K562 (cell line): Measurements from ENCODE around the gene CPZ. TPM values are rescaled to one million over a fixed set of nuclear protein-coding genes. Genes with fewer than 3 reads are reported as not detected.

ENCODE experiments used
- ATAC-seq: fragments of 200-7000 bp; cut with Tn5 transposase; 3 replicates; pipeline ENCODE4 v1.9.1; 2020; ENCODE audit warnings: moderate library complexity
- BruUV-seq: library from RNA; stranded (reverse); fragments of 400-500 nt; replicated peaks from 2 replicates; lab custom pipeline; 2021; lab: Mats Ljungman, UMichigan
- CTCF ChIA-PET: fragments of 300-600 bp; formaldehyde crosslinking; extraction: SDS; loops from one replicate; lab custom pipeline; 2021; ENCODE audit warnings: low intra/inter-chr PET ratio; lab: Yijun Ruan, JAX
- POLR2A ChIA-PET: fragments of 300-600, 350-650 bp; sonication (Branson Sonifier 250); formaldehyde crosslinking; extraction: SDS; loops from one replicate; lab custom pipeline; 2021; ENCODE audit warnings: antibody characterized with exemption, inconsistent platforms; lab: Yijun Ruan, JAX
- DNase-seq, 4 experiments: peaks; one replicate each; pipeline versions ENCODE4 v3.0.0 to v3.0.0-alpha.2; 2011 to 2018; ENCODE audit warnings: low spot score in 3 of 4, mixed read lengths in 3 of 4; ENCODE audit errors: extremely low read depth in 1 of 4
- FAIRE-seq: peaks from 2 replicates; lab custom pipeline; 2011; peaks lifted over from hg19 to GRCh38; lab: Jason Lieb, UNC
- H2AFZ ChIP-seq: 2 replicates; pipeline ENCODE4 v1.6.0; 2011; ENCODE audit warnings: low read depth, low read length, control low read depth, inconsistent platforms
- H3K27ac ChIP-seq: fragments of 200-600 bp; 3 replicates; pipeline ENCODE4 v1.8.0; 2011; ENCODE audit warnings: low read depth, mild to moderate bottlenecking, control low read depth, inconsistent platforms, low read length, moderate library complexity, mixed read lengths; ENCODE audit errors: extremely low read depth
- H3K27me3 ChIP-seq, 2 experiments: fragments of 300-600 bp in 1 of 2; 2 replicates in 1 of 2; 3 replicates in 1 of 2; pipeline versions ENCODE4 v1.6.0 to v1.8.0; 2011; ENCODE audit warnings: inconsistent platforms in 2 of 2, low read length in 2 of 2, mild to moderate bottlenecking in 1 of 2, mixed read lengths in 1 of 2, moderate library complexity in 1 of 2; ENCODE audit not compliant: control insufficient read depth in 2 of 2, insufficient read depth in 2 of 2
- H3K36me3 ChIP-seq: fragments of 300-600 bp; 3 replicates; pipeline ENCODE4 v1.8.0; 2011; ENCODE audit warnings: mild to moderate bottlenecking, low read length, inconsistent platforms; ENCODE audit not compliant: control insufficient read depth, insufficient read depth
- H3K4me1 ChIP-seq, 2 experiments: fragments of 200-600 bp in 1 of 2; replicated peaks in 1 of 2; 2 replicates in 1 of 2; 3 replicates in 1 of 2; pipeline versions ENCODE4 v1.5.1 to v1.8.0; 2011; ENCODE audit warnings: inconsistent platforms in 2 of 2, low read length in 2 of 2, mild to moderate bottlenecking in 1 of 2, mixed read lengths in 1 of 2, moderate library complexity in 1 of 2; ENCODE audit not compliant: control insufficient read depth in 2 of 2, insufficient read depth in 2 of 2
- H3K4me2 ChIP-seq: 2 replicates; pipeline ENCODE4 v1.6.1; 2011; ENCODE audit warnings: low read length, control low read depth, inconsistent platforms, mixed read lengths; ENCODE audit not compliant: insufficient read depth
- H3K4me3 ChIP-seq: fragments of 200-600 bp; sonication (generic), shearing (Covaris generic); 2 replicates; pipeline ENCODE4 v1.5.1; 2016; ENCODE audit warnings: control low read depth, inconsistent platforms
- H3K79me2 ChIP-seq: fragments of 200-600 bp; 3 replicates; pipeline ENCODE4 v1.8.0; 2011; ENCODE audit warnings: low read length, inconsistent platforms; ENCODE audit not compliant: control insufficient read depth, insufficient read depth
- H3K9ac ChIP-seq, 2 experiments: 2 replicates each; pipeline versions ENCODE4 v1.6.0 to v1.6.1; 2011; ENCODE audit warnings: low read depth in 2 of 2, low read length in 2 of 2, control low read depth in 1 of 2, inconsistent platforms in 1 of 2, mild to moderate bottlenecking in 1 of 2, mixed read lengths in 1 of 2; ENCODE audit not compliant: insufficient read depth in 1 of 2
- H3K9me1 ChIP-seq: one replicate; pipeline ENCODE4 v1.6.0; 2011; ENCODE audit warnings: inconsistent platforms, mild to moderate bottlenecking, low read length, moderate library complexity; ENCODE audit not compliant: control insufficient read depth, insufficient read depth
- H3K9me3 ChIP-seq: replicated peaks from 2 replicates; pipeline ENCODE4 v1.5.1; 2011; ENCODE audit warnings: low read depth, low read length, inconsistent platforms; ENCODE audit not compliant: control insufficient read depth, insufficient read depth
- H4K20me1 ChIP-seq: replicated peaks from 2 replicates; pipeline ENCODE4 v1.6.1; 2011; ENCODE audit warnings: low read length, inconsistent platforms, mixed read lengths; ENCODE audit not compliant: control insufficient read depth, insufficient read depth
- CCNT2 ChIP-seq: IDR thresholded peaks from 2 replicates; pipeline ENCODE4 v1.6.1; 2011; ENCODE audit warnings: borderline replicate concordance, low read depth, mild to moderate bottlenecking, moderate library complexity, mixed read lengths, low read length; ENCODE audit not compliant: insufficient read length; ENCODE audit errors: extremely low read depth
- CHD2 ChIP-seq: IDR thresholded peaks from 2 replicates; pipeline ENCODE4 v1.6.1; 2011; ENCODE audit warnings: low read depth, low read length
- HCFC1 ChIP-seq: IDR thresholded peaks from 2 replicates; pipeline ENCODE4 v1.6.1; 2012; ENCODE audit warnings: low read depth, low read length, improper control_type of control experiment
- LEF1 ChIP-seq: fragments of 450-650 bp; IDR thresholded peaks from 2 replicates; pipeline ENCODE4 v1.6.1; 2016; ENCODE audit warnings: mild to moderate bottlenecking
- NKRF ChIP-seq: fragments of 450-650 bp; IDR thresholded peaks from 2 replicates; pipeline ENCODE4 v1.6.1; 2016; ENCODE audit warnings: borderline replicate concordance
- RBM34 ChIP-seq: fragments of 200-400 bp; formaldehyde crosslinking; IDR thresholded peaks from 2 replicates; pipeline ENCODE4 v1.6.1; 2018; ENCODE audit warnings: low read length, borderline replicate concordance; ENCODE audit not compliant: insufficient read depth
- SMARCA4 ChIP-seq: fragments of 450-650 bp; IDR thresholded peaks from 2 replicates; pipeline ENCODE4 v1.6.1; 2016
- STAT6 ChIP-seq: sonication (generic); formaldehyde crosslinking; IDR thresholded peaks from 2 replicates; pipeline ENCODE4 v1.8.1; 2023; ENCODE audit warnings: mild to moderate bottlenecking, missing genetic modification reagents
- WGBS: fragments of 100-300 bp; shearing (Covaris generic); methylation state at CpG from one replicate; pipeline ENCODE4 v1.1.6; 2016; ENCODE audit warnings: low coverage, mixed read lengths; ENCODE audit not compliant: insufficient coverage; ENCODE audit errors: missing lambda C conversion rate; 5-methylcytosine and 5-hydroxymethylcytosine counted together
- in situ Hi-C: fragments of 300-500 bp; cut with MboI; formaldehyde crosslinking; loops from 4 replicates; pipeline ENCODE4 v1.15.0; 2018; ENCODE audit warnings: inconsistent platforms, mixed read lengths
- intact Hi-C: fragments of 100-400 bp; cut with micrococcal nuclease; formaldehyde crosslinking; loops from 2 replicates; pipeline ENCODE4 v1.14.2; 2022
- polyA plus RNA-seq, 8 experiments: library from polyadenylated mRNA; depleted of rRNA in 4 of 8; stranded (reverse) in 5 of 8; unstranded in 3 of 8; fragments of >200 nt; fragmentation: Nextera tagmentation in 2 of 8; fragmentation: Illumina TruSeq in 1 of 8; extraction: Ambion mirVana in 2 of 8; extraction: Trizol in 1 of 8; gene quantifications; 2 replicates each; pipeline versions ENCODE4 v1.2.1 to v1.2.3, GENCODE V29; 2011 to 2014; ENCODE audit warnings: inconsistent platforms in 1 of 8, missing spikeins in 1 of 8
- total RNA-seq, 7 experiments: library from RNA; depleted of rRNA in 6 of 7; stranded (reverse); fragments of >200 nt in 6 of 7; fragmentation: Illumina TruSeq in 2 of 7; extraction: Trizol in 2 of 7; gene quantifications; 2 replicates each; pipeline versions ENCODE4 v1.2.1 to v1.2.3, GENCODE V29; 2011 to 2021; ENCODE audit warnings: low replicate concordance in 1 of 7
- TF ChIP-seq, protein P1 (sequence below): fragments of 450-650 bp; IDR thresholded peaks from 2 replicates; pipeline ENCODE4 v1.6.1; 2018; ENCODE audit not compliant: partially characterized antibody
- TF ChIP-seq, protein P2 (sequence below): sonication (generic); formaldehyde crosslinking; IDR thresholded peaks from 2 replicates; pipeline ENCODE4 v1.8.0; 2023; ENCODE audit warnings: mild to moderate bottlenecking, missing genetic modification reagents
- TF ChIP-seq, protein P3 (sequence below): fragments of 450-650 bp; conservative IDR thresholded peaks from 2 replicates; pipeline ENCODE4 v1.6.1; 2016; ENCODE audit warnings: missing genetic modification characterization, low read depth, mild to moderate bottlenecking, missing compliant biosample characterization, moderate library complexity

The CPZ gene
- total and polyA plus RNA-seq, 9 of the 15 experiments (the other 6 are each of a cell fraction or from before 2014, with no cell fraction given), result 0.06 to 2.2 (median 1.2) TPM; not detected in 1

DNA sequence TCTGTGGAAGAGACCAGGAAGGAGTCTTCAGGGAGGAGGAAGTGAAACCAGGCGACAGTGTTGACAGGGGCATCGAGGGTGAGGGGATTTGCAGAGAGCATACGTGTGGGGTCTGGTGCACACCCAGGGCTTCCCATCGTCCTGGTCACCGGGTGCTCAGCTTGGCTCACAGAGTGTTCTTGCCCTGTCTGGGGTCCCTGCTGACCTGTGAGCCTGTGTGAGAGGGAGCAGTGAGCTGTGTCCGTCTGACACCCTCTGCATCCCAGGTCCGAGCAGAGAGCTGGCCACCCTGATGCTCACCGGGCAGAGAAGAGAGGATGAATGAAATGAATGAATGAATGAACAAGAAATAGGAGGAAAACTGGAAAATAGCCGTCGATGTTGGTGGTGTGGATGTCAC, 46.5 kb downstream of the CPZ start:
- no peak for FAIRE-seq
- DNase-seq, result no peak
- intact Hi-C loops, result no loop called here
- H3K27ac ChIP-seq, result no peak overlapping the region
- peaks cover 21 to 53% of the 10 kb centered on the region in 2 experiments; a peak in 4 of 5 replicates for H3K27me3 ChIP-seq
- no TSS peak for BruUV-seq
- no peak overlapping the region for H2AFZ ChIP-seq
- in situ Hi-C loops, result no loop called here
- H3K36me3 ChIP-seq, result no peaks in the 10 kb centered on the region
- 0% methylated on average over 10 of the region's 10 CpGs for WGBS
- no peak overlapping the region for H3K9ac ChIP-seq
- no peak for ATAC-seq
- peaks cover 3% of the 10 kb centered on the region; the same call in 1 of the 2 replicates for H4K20me1 ChIP-seq
- H3K79me2 ChIP-seq, result no peaks in the 10 kb centered on the region
- no peaks in the 10 kb centered on the region for H3K9me3 ChIP-seq
- no peak overlapping the region for H3K4me2 ChIP-seq
- H3K4me1 ChIP-seq, result no peaks in the 10 kb centered on the region
- ChIA-PET POLR2A (no interaction called here), CTCF (no interaction called here)
- H3K4me3 ChIP-seq, result no peak overlapping the region
- no peaks in the 10 kb centered on the region for H3K9me1 ChIP-seq
- TF ChIP-seq, protein P1, sequence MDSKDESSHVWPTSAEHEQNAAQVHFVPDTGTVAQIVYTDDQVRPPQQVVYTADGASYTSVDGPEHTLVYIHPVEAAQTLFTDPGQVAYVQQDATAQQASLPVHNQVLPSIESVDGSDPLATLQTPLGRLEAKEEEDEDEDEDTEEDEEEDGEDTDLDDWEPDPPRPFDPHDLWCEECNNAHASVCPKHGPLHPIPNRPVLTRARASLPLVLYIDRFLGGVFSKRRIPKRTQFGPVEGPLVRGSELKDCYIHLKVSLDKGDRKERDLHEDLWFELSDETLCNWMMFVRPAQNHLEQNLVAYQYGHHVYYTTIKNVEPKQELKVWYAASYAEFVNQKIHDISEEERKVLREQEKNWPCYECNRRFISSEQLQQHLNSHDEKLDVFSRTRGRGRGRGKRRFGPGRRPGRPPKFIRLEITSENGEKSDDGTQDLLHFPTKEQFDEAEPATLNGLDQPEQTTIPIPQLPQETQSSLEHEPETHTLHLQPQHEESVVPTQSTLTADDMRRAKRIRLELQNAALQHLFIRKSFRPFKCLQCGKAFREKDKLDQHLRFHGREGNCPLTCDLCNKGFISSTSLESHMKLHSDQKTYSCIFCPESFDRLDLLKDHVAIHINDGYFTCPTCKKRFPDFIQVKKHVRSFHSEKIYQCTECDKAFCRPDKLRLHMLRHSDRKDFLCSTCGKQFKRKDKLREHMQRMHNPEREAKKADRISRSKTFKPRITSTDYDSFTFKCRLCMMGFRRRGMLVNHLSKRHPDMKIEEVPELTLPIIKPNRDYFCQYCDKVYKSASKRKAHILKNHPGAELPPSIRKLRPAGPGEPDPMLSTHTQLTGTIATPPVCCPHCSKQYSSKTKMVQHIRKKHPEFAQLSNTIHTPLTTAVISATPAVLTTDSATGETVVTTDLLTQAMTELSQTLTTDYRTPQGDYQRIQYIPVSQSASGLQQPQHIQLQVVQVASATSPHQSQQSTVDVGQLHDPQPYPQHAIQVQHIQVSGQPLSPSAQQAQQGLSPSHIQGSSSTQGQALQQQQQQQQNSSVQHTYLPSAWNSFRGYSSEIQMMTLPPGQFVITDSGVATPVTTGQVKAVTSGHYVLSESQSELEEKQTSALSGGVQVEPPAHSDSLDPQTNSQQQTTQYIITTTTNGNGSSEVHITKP, result no peak
- TF ChIP-seq, protein P2, sequence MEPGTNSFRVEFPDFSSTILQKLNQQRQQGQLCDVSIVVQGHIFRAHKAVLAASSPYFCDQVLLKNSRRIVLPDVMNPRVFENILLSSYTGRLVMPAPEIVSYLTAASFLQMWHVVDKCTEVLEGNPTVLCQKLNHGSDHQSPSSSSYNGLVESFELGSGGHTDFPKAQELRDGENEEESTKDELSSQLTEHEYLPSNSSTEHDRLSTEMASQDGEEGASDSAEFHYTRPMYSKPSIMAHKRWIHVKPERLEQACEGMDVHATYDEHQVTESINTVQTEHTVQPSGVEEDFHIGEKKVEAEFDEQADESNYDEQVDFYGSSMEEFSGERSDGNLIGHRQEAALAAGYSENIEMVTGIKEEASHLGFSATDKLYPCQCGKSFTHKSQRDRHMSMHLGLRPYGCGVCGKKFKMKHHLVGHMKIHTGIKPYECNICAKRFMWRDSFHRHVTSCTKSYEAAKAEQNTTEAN (CRISPR knock-in tag), result no peak
- TF ChIP-seq RBM34 (no peak), NKRF (no peak), CCNT2 (no peak), STAT6 (CRISPR knock-in tag) (no peak), LEF1 (no peak), CHD2 (no peak), HCFC1 (no peak), SMARCA4 (no peak)
- TF ChIP-seq, protein P3, sequence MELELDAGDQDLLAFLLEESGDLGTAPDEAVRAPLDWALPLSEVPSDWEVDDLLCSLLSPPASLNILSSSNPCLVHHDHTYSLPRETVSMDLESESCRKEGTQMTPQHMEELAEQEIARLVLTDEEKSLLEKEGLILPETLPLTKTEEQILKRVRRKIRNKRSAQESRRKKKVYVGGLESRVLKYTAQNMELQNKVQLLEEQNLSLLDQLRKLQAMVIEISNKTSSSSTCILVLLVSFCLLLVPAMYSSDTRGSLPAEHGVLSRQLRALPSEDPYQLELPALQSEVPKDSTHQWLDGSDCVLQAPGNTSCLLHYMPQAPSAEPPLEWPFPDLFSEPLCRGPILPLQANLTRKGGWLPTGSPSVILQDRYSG (tag), result no peak
